Epithelial cell of esophagus (primary cell): ENCODE measurements around the gene TNKS1BP1.
"Not testable (repeated sequence)": the region's sequence is repeated elsewhere in the genome, so short reads cannot be mapped to it uniquely, and the experiment has no call there.

Experiments
- DNase-seq: peaks from one replicate; pipeline ENCODE4 v3.0.0; 2010; ENCODE audit warnings: low read depth
- H3K4me3 ChIP-seq: 2 replicates; pipeline ENCODE4 v1.5.1; 2011; ENCODE audit warnings: mild to moderate bottlenecking, low read length, control low read depth
- TF ChIP-seq, protein P1 (sequence below): IDR thresholded peaks from 2 replicates; pipeline ENCODE4 v1.5.1; 2011; ENCODE audit warnings: low read depth, mild to moderate bottlenecking, low read length, control low read depth, inconsistent platforms; ENCODE audit not compliant: insufficient read depth; ENCODE audit errors: missing control alignments

TNKS1BP1 gene

DNA sequence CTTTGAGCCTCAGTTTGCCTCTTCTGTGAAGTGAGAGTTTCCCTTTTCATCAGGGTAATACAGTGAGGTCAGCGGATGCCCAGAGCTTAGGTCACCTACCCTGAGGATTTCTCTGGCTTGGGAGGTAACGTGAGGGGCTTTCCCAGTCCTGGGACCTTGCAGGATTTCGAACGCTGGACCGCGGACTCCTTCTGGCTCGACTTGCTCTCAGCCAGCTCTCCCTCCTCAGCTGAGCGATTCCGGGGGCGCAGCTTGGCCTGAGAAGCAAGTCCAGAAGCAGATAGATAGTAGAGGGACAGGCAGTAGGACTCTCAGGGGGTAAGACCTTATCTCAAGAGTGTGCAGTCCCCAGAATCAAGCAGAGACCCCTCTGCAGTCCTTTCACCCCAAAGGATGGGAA, 24.0 kb downstream of the TNKS1BP1 start:
- no peak for DNase-seq
- H3K4me3 ChIP-seq = no peak overlapping the region
- TF ChIP-seq, protein P1, sequence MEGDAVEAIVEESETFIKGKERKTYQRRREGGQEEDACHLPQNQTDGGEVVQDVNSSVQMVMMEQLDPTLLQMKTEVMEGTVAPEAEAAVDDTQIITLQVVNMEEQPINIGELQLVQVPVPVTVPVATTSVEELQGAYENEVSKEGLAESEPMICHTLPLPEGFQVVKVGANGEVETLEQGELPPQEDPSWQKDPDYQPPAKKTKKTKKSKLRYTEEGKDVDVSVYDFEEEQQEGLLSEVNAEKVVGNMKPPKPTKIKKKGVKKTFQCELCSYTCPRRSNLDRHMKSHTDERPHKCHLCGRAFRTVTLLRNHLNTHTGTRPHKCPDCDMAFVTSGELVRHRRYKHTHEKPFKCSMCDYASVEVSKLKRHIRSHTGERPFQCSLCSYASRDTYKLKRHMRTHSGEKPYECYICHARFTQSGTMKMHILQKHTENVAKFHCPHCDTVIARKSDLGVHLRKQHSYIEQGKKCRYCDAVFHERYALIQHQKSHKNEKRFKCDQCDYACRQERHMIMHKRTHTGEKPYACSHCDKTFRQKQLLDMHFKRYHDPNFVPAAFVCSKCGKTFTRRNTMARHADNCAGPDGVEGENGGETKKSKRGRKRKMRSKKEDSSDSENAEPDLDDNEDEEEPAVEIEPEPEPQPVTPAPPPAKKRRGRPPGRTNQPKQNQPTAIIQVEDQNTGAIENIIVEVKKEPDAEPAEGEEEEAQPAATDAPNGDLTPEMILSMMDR = no peak

DNA sequence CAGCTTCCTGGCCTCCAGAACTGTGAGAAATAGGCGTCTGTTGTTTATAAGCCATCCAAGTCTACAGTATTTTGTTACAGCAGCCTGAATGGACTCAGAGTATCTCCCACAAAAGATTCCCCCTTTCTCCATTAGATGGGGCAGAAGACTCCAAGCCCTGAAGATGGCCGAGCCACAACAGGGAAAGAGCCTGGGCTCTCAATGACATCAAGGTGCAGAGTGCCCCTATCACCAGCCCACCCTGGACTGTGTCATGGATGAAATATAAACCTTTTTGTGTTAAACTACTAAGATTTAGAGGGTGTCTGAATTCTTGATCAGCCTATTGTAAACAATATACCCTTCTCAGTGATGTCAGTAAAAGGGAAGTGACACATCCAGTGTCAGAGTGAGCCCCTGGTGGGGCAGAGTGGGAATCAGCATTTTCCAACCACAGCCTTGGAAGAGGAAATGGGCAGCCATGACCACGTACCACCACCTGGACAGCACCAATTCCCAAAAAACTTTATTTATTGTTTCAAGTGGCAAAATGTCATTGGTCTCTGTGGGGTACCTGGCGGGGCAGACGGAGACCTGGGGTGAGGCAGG, 25.5 kb downstream of the TNKS1BP1 start:
- DNase-seq = no peak

DNA sequence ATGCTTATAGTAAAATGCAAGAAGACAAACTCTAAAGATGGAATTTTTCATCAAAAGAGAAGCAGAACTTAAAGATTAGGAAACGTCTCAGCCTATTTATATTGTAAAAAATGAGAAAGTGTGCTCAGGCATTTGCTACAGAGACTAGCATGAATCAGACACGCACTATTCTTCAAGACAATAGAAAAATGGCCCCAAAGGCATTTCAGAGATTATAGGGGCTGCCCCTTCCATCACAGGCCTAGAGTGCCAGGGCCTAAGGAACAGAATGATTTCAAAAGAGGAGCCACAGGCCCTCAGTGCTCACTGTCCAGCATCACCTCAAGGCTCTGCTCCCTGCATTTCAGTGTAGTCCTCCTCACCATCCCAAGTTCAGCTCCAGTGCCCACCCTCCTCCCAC, 27.5 kb downstream of the TNKS1BP1 start:
- no peak for DNase-seq
- H3K4me3 ChIP-seq = no peak overlapping the region
- TF ChIP-seq, protein P1 = no peak

More for the DNA sequence above, 25.5 kb downstream of the TNKS1BP1 start:
- TF ChIP-seq, protein P1 = no peak
- no peak overlapping the region for H3K4me3 ChIP-seq

DNA sequence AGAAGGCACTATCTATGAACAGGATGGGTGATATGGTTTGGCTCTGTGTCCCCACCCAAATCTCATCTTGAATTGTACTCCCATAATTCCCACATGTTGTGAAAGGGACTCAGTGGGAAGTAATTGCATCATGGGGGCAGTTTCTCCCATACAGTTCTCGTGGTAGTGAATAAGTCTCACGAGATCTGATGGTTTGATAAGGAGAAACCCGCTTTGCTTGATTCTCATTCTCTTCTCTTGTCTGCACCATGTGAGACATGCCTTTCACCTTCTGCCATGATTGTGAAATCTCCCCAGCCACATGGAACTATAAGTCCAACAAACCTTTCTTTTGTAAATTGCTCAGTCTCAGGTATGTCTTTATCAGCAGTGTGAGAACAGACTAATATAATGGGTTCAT, 28.5 kb downstream of the TNKS1BP1 start:
- not testable (repeated sequence) for H3K4me3 ChIP-seq
- DNase-seq = peak; percentile 86

DNA sequence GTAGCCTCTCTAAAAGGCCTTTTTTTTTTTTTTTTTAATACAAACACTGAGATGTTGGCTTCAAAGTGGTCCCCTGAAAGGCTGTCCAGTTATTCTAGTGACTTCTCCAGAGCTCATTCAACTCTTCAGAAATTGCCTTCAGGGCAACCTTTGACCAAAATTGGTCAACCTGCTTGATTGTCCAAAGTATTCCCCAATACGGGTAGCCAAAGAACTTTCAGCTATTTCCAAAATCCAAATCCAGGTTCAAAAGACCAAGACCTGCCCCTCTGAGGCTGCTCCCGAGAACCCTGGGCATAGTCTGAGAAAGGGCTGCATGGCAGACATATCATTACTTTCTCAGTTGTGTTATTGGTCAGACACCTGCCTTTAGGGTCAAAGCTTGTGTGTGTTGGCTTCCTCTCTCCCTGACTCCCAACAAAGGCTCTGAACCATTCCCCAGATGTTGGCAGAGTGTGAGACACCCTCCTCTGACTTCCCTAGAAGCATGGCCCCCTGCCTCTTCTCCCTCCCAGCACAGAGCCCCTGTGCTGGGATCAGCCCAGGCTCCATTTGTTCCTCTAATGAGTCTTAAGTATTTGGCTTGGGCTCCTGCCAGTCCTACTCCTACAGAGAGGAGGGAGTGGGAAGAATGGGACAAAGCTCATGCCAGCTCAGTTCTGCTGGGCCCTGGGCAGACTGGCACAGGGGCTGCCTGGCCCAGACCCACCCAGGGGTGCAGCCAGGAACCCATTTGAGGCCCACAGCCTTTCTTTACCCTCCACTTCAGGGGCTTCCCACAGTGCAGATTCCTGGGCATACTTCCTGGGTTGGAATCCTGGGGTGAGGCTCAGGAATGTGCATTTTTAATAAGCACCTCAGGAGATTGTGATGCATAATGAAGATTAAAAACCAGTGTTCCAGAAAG, 30.3 kb downstream of the TNKS1BP1 start:
- no peak overlapping the region for H3K4me3 ChIP-seq
- DNase-seq = peak; percentile 58
- TF ChIP-seq, protein P1 = no peak

DNA sequence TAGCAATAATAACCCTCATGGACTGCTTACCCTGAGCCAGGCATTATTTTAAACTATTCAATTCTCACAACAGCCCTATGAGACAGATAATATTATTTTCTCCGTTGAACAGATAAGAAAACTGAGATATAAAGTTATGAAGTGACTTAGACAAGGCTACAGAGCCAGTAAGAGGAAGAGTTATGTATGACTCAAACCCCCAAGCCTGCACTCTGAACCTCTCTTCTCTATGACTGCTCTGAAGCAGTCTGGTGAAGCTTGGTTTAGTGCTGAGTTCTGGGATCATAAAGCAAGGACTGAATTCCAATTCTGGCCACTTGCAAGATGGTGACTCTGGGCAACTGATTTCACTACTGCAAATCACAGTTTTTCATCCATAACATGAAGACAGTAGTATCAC, 34.5 kb downstream of the TNKS1BP1 start:
- no peak overlapping the region for H3K4me3 ChIP-seq
- peak; percentile 61 for DNase-seq
- TF ChIP-seq, protein P1 = no peak

DNA sequence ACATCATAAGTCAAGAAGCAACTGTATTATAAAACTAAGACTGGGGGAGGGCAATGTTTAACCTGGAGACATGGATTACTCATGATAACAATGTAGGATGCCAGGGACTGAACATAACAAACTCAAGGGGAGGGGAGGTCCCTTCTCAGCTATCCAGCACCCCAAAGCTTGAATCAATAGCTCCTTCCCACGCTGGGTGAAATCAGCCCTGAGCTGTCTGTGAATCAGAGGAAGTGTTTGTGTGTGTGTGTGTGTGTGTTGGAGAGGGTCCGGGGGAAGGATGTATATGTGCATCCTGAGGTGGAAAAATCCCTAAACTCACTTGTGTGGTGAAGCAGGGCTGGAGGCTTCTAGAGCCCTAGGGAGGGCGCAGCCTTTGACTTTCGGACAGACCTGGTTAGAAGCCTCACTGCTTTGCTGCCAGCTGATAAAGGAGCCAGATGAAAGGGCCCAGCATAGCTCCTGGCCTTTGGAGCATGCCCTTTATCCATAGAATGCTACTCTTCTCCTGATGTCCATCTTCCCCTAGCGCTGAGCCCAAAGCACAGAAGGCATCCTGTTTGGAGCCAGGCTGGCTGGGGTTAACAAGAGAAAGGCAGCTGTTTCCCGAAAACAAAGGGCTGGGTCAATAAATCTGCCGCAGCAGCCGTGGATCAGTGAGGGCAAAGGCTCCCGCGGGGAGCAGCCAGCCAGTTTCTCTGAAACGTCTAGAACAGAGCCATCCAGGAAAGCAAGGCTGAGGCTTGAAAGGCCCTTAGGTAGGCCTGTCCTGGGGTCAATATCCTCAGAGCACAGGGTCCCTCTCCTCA, 35.8 kb downstream of the TNKS1BP1 start:
- TF ChIP-seq, protein P1 = no peak
- peak; percentile 95 for DNase-seq
- H3K4me3 ChIP-seq = no peak overlapping the region
